Measurements from ENCODE around the gene MED14.

The MED14 gene

DNA sequence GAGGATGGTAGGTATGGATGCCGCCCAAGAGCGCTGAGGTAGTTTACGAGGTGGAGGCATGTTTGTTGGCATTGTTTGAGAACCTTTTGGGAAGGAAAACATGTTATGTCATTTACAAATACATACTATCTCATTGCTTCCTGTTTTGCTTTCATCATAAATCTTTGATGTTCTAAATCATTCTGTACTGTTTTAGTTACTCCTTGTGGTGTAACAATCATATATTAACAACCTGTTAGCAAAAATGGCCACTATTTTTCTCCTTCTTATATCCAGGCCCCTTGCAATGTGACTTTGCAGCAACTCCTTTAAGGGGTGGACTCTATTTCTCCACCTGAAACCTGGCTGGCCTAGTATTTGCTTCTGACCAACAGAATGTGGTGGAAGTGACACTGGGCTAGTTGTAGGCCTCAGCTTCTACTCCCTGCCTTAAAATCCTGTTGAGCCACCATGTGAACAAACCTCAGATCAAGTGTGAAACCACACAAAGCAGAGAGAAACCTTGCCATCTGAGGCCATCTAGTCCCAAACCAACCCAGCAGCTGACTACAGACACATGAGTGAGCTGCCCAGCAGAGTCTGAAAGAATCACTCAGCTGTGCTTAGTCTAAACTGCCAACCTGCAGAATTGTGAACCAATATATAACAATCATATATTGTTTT is 72.1 kb downstream of the MED14 start:
- DNase-seq (ENCODE audit: low read depth): no peak

GRCh38 chrX:40661489-40661888 is 73.9 kb downstream of the MED14 start:
- no peak for DNase-seq (ENCODE audit: low read depth)

DNA sequence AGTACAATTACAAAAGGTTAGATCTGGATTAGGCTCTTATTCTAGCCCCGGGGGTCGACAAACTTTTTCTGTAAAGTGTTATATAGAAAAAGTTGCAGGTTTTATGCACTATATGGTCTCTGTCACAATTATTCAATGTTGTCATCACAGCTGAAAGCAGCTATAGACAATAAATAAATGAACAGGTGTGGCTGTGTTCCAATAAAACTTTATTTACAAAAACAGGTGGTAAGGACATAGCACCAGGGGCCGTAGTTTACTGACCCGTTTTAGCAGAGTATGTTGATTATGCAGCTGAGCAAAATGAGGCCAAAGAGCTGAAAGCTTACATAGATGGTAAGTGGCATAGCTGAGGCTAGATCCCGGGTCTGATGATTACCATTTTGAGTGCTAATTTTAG is 75.0 kb downstream of the MED14 start:
- DNase-seq (ENCODE audit: low read depth): no peak

DNA sequence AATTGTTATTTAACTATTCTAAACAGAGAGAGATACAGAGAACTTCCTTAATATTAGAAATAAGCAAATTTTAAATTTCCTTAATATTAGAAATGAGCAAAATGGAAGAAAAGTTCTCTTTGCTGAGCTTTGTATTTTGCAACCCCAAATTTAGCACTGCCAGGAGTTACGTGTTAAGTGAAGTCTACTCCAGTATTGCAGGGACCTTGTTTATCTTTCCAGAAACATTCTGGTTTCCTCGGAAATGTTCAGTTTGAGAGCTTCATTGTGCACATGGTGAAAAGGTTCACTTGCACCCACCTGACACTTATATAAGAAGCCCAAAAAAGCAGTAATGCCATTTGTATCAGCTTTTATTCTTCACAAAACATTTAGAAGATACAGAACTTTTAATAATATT is 81.8 kb downstream of the MED14 start:
- DNase-seq (ENCODE audit: low read depth): no peak

DNA sequence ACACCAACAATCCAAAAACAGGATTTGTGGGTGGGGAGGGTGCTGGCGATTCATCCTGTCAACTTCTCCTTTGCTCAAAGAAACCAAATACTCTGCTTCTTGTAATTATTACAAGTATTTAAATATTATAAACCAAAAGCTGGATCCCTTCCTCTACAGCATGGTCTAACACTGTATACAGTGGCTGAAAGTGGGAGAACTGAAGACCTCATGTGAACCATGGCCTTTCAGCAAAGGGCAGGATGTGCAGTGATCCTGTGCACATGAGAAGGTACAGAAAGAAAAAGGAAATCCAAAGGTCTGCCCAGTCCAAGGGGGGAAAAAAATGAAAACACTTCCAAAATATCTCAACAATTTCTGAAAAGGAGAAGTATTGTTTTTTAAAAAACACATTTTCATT is 82.7 kb downstream of the MED14 start:
- DNase-seq (ENCODE audit: low read depth): no peak

- DNase-seq (ENCODE audit: low read depth): no peak
Observed at GRCh38 chrX:40651620-40652223, 83.6 kb downstream of the MED14 start.

GRCh38 chrX:40647307-40648197 is 87.8 kb downstream of the MED14 start, which contains the start of gene CXorf38:
CXorf38 (minus strand) TSS chrX:40647561; CDS start chrX:40647520, 41 bp downstream.
- no peak for DNase-seq (ENCODE audit: low read depth)

- DNase-seq (ENCODE audit: low read depth): no peak
Observed at GRCh38 chrX:40646489-40647306, 88.6 kb downstream of the MED14 start.

DNA sequence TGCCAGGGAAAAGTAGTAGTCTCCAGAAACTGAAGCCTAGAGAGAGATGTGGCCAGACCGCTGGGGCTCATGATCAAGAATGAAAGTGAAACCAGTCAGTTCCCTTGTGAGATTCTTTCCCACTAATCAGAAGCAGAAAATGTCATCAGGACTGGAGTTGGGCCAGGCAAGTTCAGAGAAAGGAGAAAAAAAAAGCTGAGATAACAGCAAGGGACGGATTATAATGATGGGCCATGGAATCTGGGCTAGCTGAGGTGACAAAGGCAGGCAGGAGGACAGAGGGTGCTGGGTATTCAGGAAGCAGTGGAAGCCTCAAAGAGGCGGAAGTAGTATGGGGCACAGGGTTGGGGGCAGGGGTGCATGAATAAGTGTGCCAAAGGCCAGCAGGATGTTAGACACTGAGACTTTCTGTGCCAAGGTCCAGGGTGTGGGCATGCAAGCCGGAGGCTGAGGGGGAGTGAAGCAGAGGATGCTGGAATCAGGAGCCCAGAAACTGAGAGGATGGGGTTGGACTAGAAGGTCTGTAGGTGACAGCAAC is 90.5 kb downstream of the MED14 start:
- DNase-seq (ENCODE audit: low read depth): no peak

DNA sequence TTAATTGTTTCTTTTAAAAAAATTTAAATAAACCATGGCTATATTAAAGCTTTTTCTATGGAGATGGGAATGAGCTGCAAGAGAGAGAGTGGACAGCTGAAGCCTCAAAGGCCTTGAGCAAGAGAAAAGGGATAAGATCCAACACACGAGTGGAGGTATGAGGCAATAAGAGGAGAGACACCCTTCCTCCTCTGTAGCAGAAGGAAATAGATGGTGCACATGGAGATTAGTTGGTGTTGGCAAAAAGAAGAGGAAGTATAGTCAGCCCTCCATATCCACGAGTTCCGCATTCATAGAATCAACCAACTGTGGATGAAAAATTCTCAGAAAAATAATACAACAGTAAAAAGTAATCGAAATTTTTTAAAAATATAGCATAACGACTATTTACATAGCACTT is 91.2 kb downstream of the MED14 start:
- no peak for DNase-seq (ENCODE audit: low read depth)

DNA sequence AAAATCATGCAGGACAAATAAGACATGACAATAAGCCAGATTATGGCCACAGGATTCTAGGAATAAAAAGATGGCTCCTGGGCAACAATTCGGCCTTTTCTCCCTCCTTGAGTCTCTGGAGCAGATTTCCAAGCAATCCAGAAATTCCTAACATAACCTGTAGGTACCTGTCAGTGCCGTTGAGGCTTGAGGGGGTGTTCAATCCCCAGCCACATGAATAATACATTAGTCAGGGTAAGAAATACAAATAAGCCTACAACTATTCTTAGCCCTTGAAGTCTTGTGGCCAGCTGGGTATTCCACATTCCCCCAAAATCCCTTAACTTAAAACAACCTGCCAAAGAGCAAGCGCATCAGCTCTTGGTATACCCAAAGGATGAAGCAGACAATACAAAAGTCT is 97.7 kb downstream of the MED14 start:
- DNase-seq (ENCODE audit: low read depth): no peak

- DNase-seq (ENCODE audit: low read depth): no peak
Observed at GRCh38 chrX:40632199-40632598, 103.1 kb downstream of the MED14 start.

GRCh38 chrX:40628506-40628905 is 106.8 kb downstream of the MED14 start:
- no peak for DNase-seq (ENCODE audit: low read depth)

GRCh38 chrX:40625294-40625693 is 110.0 kb downstream of the MED14 start:
- DNase-seq (ENCODE audit: low read depth): no peak

- no peak for DNase-seq (ENCODE audit: low read depth)
Observed at GRCh38 chrX:40623665-40624064, 111.7 kb downstream of the MED14 start.

DNA sequence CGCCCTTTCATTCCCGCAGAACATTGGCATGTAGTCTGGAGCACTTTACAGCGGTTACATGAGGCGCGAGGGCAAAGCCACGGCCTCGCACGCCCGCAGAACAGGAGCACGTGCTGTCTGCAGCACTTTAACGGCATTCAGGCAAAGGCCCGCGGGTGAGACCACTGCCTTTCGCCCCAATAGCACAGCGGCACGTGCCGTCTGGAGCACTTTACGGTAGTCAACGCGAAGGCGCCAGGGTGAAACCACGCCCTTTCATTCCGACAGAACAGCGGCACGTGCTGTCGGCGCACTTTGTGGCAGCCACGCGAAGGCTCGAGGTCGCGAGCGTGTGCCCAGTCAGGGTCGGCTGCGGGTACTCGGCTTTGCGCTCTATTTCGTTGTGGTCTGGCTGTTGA is 112.2 kb downstream of the MED14 start, which contains the start of gene MPC1L:
TSS of gene MPC1L (plus strand) at position 290 of the 398 bp plus-strand sequence. CDS start 138 bp downstream, outside the sequence.
- DNase-seq (ENCODE audit: low read depth): no peak

GRCh38 chrX:40622479-40623138 is 112.7 kb downstream of the MED14 start:
- no peak for DNase-seq (ENCODE audit: low read depth)

GRCh38 chrX:40617566-40617965 is 117.8 kb downstream of the MED14 start:
- peak; percentile 9 for DNase-seq (ENCODE audit: low read depth)

DNA sequence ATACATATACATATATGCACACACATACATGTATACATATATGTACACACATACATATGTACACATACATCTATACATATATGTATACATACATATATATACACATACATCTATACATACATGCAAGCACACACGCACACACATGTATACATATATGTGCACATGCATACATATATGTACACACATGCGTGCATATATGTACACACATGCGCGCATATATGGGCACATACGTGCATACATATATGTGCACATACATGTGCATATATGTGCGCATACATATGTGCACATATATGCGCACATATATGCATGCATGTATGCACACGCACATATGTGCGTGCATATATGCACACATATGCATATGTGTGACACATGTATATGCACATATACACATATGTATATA is 119.4 kb downstream of the MED14 start:
- no peak for DNase-seq (ENCODE audit: low read depth)

- no peak for DNase-seq (ENCODE audit: low read depth)
Observed at GRCh38 chrX:40612511-40612910, 122.8 kb downstream of the MED14 start.

GRCh38 chrX:40607381-40607780 is 128.0 kb downstream of the MED14 start:
- DNase-seq (ENCODE audit: low read depth): no peak

Data from non-pigmented ciliary epithelial cell (primary cell).